Psoas muscle (tissue), 8 donors: ENCODE results near the gene SSC5D. TPM values are rescaled to one million over a fixed set of nuclear protein-coding genes. Genes with fewer than 3 reads are reported as not detected.

Experiments
- ATAC-seq, 4 donors: fragments of 200-7000 bp; cut with Tn5 transposase; one replicate each; pipeline ENCODE4 v1.9.1; 2020; ENCODE audit warnings: moderate library complexity in 3 of 4, mild to moderate bottlenecking in 2 of 4
- DNase-seq, 2 donors: peaks; one replicate each; pipeline ENCODE4 v3.0.0-alpha.2; 2020
- H3K27ac ChIP-seq: fragments of 200-600 bp; one replicate; pipeline ENCODE4 v1.8.0; 2022
- H3K27me3 ChIP-seq, 3 donors: fragments of 200-600 bp in 1 of 3; one replicate each; pipeline versions ENCODE4 v1.6.1 to v1.8.0; 2013 to 2022; ENCODE audit warnings: low read length in 2 of 3, mild to moderate bottlenecking in 2 of 3, moderate library complexity in 1 of 3; ENCODE audit not compliant: insufficient read depth in 3 of 3
- H3K36me3 ChIP-seq, 2 donors: fragments of 200-600 bp in 1 of 2; one replicate each; pipeline versions ENCODE4 v1.6.1 to v1.8.0; 2013 to 2022; ENCODE audit warnings: low read depth in 1 of 2, mild to moderate bottlenecking in 1 of 2, moderate library complexity in 1 of 2; ENCODE audit not compliant: insufficient read depth in 1 of 2
- H3K4me1 ChIP-seq: fragments of 200-600 bp; one replicate; pipeline ENCODE4 v1.8.0; 2022
- H3K4me3 ChIP-seq: fragments of 200-600 bp; one replicate; pipeline ENCODE4 v1.8.0; 2022; ENCODE audit warnings: mild to moderate bottlenecking
- H3K9me3 ChIP-seq: fragments of 200-600 bp; one replicate; pipeline ENCODE4 v1.8.0; 2022
- CTCF ChIP-seq: fragments of 200-600 bp; IDR thresholded peaks from one replicate; pipeline ENCODE4 v1.8.0; 2022; ENCODE audit warnings: antibody characterized with exemption
- WGBS, 3 donors: extraction: QIAGEN DNeasy Blood & Tissue Kit; methylation state at CpG; one replicate each; pipeline versions ENCODE4 v1.1.6 to v1.1.7; 2013; 5-methylcytosine and 5-hydroxymethylcytosine counted together
- intact Hi-C, 2 donors: fragments of 100-400 bp; cut with DNase I; formaldehyde crosslinking; loops; one replicate each; pipeline versions ENCODE4 v1.11.0 to v1.14.2; 2022
- long read RNA-seq, 2 donors: library from polyadenylated mRNA; unstranded; transcript quantifications; one replicate each; pipeline ENCODE4 v2.0.0, GENCODE V29; 2021
- polyA plus RNA-seq, 3 donors: library from polyadenylated mRNA; stranded (reverse); fragments of 200-250 nt; gene quantifications; one replicate each; pipeline ENCODE4 v1.2.3, GENCODE V29; 2013
- total RNA-seq, 4 donors: library from RNA; stranded (reverse); fragmentation: NEBNext Ultra II Directional in 2 of 4; extraction: Animal tissue kit (Norgen Biotek cat#: 25700) in 2 of 4; gene quantifications; one replicate each; pipeline versions ENCODE4 v1.2.1 to v1.2.4, GENCODE V29; 2021 to 2023
- donor health status: healthy with polysubstance abuse.
- donor health status: DM: no; HTN: no; CAD: no; lungs with moderate emphysema.
- donor health status: Bipolar disorder and iron deficiency.
- donor health status: healthy.
- donor health status: DM: yes; HTN: yes; CAD: no.
- donor health status: DM: no; HTN: no; CAD: no.
- donor health status: DM: no; HTN: no; CAD: no.
- donor health status: DM: yes; HTN: yes; CAD: no.

Gene SSC5D
- total RNA-seq (1 to 10 TPM; 1.2 to 4.6 (median 1.9) TPM), polyA plus RNA-seq (under 1 TPM; 0.11 to 0.35 (median 0.16) TPM)
- long read RNA-seq, donor 1: 0 reads
- long read RNA-seq, donor 2, partial matches to known transcripts: 0 of 1 reads
- long read RNA-seq, donor 2, other reads (novel, unspliced or antisense): 1 of 1 reads

DNA sequence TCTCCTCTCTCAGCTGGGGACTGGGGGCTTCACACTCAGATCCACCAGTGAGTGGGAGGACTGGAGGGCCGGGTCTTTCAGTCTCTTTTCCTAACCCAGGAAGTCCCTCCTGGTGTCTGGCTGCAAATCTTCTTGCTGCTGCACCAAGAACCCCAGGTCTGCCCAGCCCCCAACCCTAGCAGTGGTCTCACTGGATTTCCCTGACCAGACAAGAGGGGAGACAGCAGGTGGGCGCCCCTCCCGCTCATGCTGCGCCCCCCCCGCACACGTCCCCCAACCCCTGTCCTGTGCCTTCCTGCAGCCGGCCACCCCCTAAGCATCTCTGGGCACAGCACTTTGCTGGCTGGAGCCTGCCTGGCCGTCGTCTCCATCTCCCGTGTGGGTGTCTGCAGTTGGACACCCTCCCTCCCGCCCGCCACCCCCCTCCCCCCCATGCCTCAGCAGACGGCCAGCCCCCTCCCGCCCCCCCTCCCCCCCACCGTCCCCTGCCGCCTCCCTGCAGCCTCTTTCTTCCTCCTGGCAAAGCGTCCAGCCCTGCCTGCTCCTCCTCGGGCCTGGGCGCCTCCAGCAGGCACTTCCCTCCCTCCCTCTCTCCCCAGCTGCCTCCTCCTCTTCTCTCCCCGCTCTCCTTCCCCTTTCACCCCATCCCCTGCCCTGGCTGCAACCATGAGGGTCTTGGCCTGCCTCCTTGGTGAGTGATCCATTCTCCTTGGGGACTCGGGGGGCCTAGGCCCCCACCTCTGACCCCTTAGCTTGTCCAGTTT, at the start of gene SSC5D:
TSS of gene SSC5D (plus strand) at position 513 of the 764 bp plus-strand sequence. CDS start at position 667, 154 bp downstream.
- Histone ChIP-seq H3K4me1 (peaks cover 9% of the 10 kb centered on the region), H3K27ac (peak within 1 kb of the TSS; percentile 73), H3K4me3 (no peak within 1 kb of the TSS), H3K9me3 (no peaks in the 10 kb centered on the region), H3K36me3 (peaks cover 0 to 2% of the 10 kb centered on the region in 2 donors), H3K27me3 (peaks cover 0 to 11% (median 5%) of the 10 kb centered on the region in 3 donors)
- DNase-seq (peak in 1 of 2 donors; percentile 65), ATAC-seq (no peak)
- no peak for TF ChIP-seq CTCF
- intact Hi-C loops: no loop called here
- 21 to 31% (median 21%) methylated on average over 8 to 19 of the region's 21 CpGs for WGBS, 3 donors

- TF ChIP-seq CTCF: no peak
- DNase-seq (no peak), ATAC-seq (no peak)
- H3K9me3 ChIP-seq: no peaks in the 10 kb centered on the region
- no peaks in the 10 kb centered on the region for H3K4me1 ChIP-seq
- intact Hi-C loops: no loop called here
- H3K4me3 ChIP-seq: no peak overlapping the region
- H3K36me3 ChIP-seq: no peaks in the 10 kb centered on the region
- WGBS, 3 donors: 72 to 77% (median 73%) methylated on average over 5 of the region's 5 CpGs
- peaks cover 3 to 70% (median 42%) of the 10 kb centered on the region in 3 donors for H3K27me3 ChIP-seq
- no peak overlapping the region for H3K27ac ChIP-seq
Measured at GRCh38 chr19:55439052-55439451, 49.2 kb upstream of the SSC5D start.

DNA sequence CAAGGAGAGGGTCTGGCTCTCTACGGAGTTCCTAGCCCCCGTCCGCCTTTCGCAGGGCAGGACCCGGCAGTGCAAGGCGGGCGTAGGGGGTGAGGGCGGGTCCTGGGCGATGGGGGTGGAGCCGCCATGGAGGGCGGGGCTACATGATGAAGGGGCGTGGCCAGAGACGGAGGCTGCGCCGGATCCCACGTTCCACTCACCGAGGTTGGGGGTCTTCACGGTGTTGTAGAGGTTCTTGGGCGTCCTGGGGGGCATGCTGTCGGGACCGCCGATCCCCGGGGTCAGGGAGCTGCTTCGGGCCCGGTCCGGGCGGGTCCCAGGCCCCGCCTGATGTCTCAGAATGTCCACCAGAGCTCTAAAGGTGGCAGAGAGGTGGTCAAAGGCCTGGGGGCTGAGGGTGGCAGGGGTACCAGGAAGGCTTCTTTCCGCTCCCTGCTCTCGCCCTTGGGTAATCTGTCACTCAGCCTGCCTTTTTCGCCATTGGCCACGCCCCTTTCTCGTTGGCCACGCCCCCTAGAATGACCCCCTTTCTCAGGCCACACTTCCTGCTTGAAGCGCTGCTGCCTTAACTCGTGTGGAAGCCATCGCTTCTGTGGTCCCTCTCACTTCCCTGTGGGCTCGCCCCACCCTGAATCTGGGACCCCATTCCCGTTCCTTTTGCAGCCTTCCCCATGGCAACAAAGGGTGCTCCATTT, 47.7 kb upstream of the SSC5D start:
- intact Hi-C loops: no loop called here
- no peak for TF ChIP-seq CTCF
- no peaks in the 10 kb centered on the region for H3K4me1 ChIP-seq
- H3K36me3 ChIP-seq: no peaks in the 10 kb centered on the region
- no peaks in the 10 kb centered on the region for H3K9me3 ChIP-seq
- WGBS, 3 donors: 4 to 10% (median 7%) methylated on average over 39 of the region's 39 CpGs
- peaks cover 3 to 85% (median 47%) of the 10 kb centered on the region in 3 donors for H3K27me3 ChIP-seq
- ATAC-seq: peak in 1 of 4 donors; percentile 45
- H3K4me3 ChIP-seq: no peak overlapping the region
- no peak for DNase-seq
- no peak overlapping the region for H3K27ac ChIP-seq

GRCh38 chr19:55441319-55441691, 46.9 kb upstream of the SSC5D start:
- intact Hi-C loops: no loop called here
- peaks cover 3 to 89% (median 47%) of the 10 kb centered on the region in 3 donors for H3K27me3 ChIP-seq
- ATAC-seq: no peak

More at GRCh38 chr19:55441319-55441691, 46.9 kb upstream of the SSC5D start:
- Histone ChIP-seq H3K27ac (no peak overlapping the region), H3K4me1 (no peaks in the 10 kb centered on the region), H3K9me3 (no peaks in the 10 kb centered on the region), H3K4me3 (no peak overlapping the region), H3K36me3 (no peaks in the 10 kb centered on the region)
- no peak for TF ChIP-seq CTCF
- no peak for DNase-seq
- WGBS, 3 donors: 2 to 5% (median 4%) methylated on average over 21 of the region's 21 CpGs
